ENCODE data around the gene DECR2. TPM values are rescaled to one million over a fixed set of nuclear protein-coding genes. Genes with fewer than 3 reads are reported as not detected.

DECR2 gene
- total and polyA plus RNA-seq, 2 of the 13 experiments (the other 11 are each of a cell fraction or from before 2014, with no cell fraction given) = 36.3 to 44.6 TPM

GRCh38 chr16:445566-445965 is 43.9 kb downstream of the DECR2 start:
- Histone ChIP-seq H3K9ac (ENCODE audit: insufficient read depth, low read depth, low read length) (no peak overlapping the region), H3K9me3 (ENCODE audit: low read length) (no peaks in the 10 kb centered on the region), H3K36me3 (replicated peaks in 1 of 2; ENCODE audit: control insufficient read depth in 1 of 2, insufficient read depth in 2 of 2, low read length in 2 of 2) (peaks cover 1 to 16% of the 10 kb centered on the region in 2 experiments; a peak in 3 of 5 replicates), H3K4me1 (ENCODE audit: insufficient read depth, low read length) (peaks cover 9% of the 10 kb centered on the region), H3K27ac (ENCODE audit: extremely low read length, insufficient read depth, low read length) (no peak overlapping the region), H3K4me3 (replicated peaks in 1 of 3; ENCODE audit: insufficient read depth in 1 of 3, low read depth in 2 of 3, low read length in 3 of 3) (no peak overlapping the region), H3K27me3 (ENCODE audit: control insufficient read depth in 1 of 2, insufficient read depth in 2 of 2, low read length in 2 of 2) (no peaks in the 10 kb centered on the region), H3K79me2 (ENCODE audit: insufficient read depth, low read length) (peaks cover 46% of the 10 kb centered on the region), H4K20me1 (ENCODE audit: insufficient read depth, low read length) (0 out of 2 replicates have a peak, but pooled peaks cover 4% of the 10 kb centered on the region), H2AFZ (ENCODE audit: low read length) (no peak overlapping the region), H3K4me2 (ENCODE audit: low read depth, low read length) (no peak overlapping the region)
- WGBS (ENCODE audit: low lambda C conversion rate) = 93% methylated on average over 3 of the region's 4 CpGs
- DNase-seq (ENCODE audit: low spot score) (no peak), FAIRE-seq (no peak), ATAC-seq (no peak)
- BruUV-seq (replicated peaks) = no TSS peak
- intact Hi-C loops (cut with micrococcal nuclease; ENCODE audit: unreplicated experiment) = no loop called here
- POLR2A ChIA-PET = no interaction called here
- CTCF ChIA-PET (ENCODE audit: low intra/inter-chr PET ratio, low total read pairs) = no interaction called here
- TF ChIP-seq RFXAP (CRISPR knock-in tag; IDR thresholded peaks at IDR 0.05; ENCODE audit: borderline replicate concordance) (no peak), JDP2 (CRISPR knock-in tag; IDR thresholded peaks at IDR 0.05; ENCODE audit: borderline replicate concordance) (no peak), ZNF33A (CRISPR knock-in tag; IDR thresholded peaks at IDR 0.05; ENCODE audit: borderline replicate concordance) (no peak), ZBTB7A (CRISPR knock-in tag; IDR thresholded peaks at IDR 0.05) (no peak), ZNF276 (CRISPR knock-in tag; IDR thresholded peaks at IDR 0.05; ENCODE audit: low read depth) (no peak)
- in situ Hi-C loops (cut with HindIII; ENCODE audit: extremely low pct_ligation_motif_present, low pct_unique_long_range_greater_than_20kb) = no loop called here

- H3K79me2 ChIP-seq (ENCODE audit: insufficient read depth, low read length) = peaks cover 29% of the 10 kb centered on the region
- POLR2A ChIA-PET = interaction anchor here (0.7 to 2.4 kb wide), 4 partner anchors 24 to 48 kb away, joined by 3 to 11 read pairs (median 5); partner anchors contain the start of genes DECR2 and RAB11FIP3
- CTCF ChIA-PET (ENCODE audit: low intra/inter-chr PET ratio, low total read pairs) = no interaction called here
- in situ Hi-C loops (cut with HindIII; ENCODE audit: extremely low pct_ligation_motif_present, low pct_unique_long_range_greater_than_20kb) (no loop called here), intact Hi-C loops (cut with micrococcal nuclease; ENCODE audit: unreplicated experiment) (no loop called here)
- H3K4me3 ChIP-seq (replicated peaks in 1 of 3; ENCODE audit: insufficient read depth in 1 of 3, low read depth in 2 of 3, low read length in 3 of 3) = peak overlapping the region in 1 of 3 experiments; percentile 40; a peak in 1 of 6 replicates
- H3K9ac ChIP-seq (ENCODE audit: insufficient read depth, low read depth, low read length) = 0 out of 2 replicates have a peak overlapping the region, but pooled peaks have one; percentile 39
- no TSS peak for BruUV-seq (replicated peaks)
- peaks cover 26% of the 10 kb centered on the region for H3K4me1 ChIP-seq (ENCODE audit: insufficient read depth, low read length)
- FAIRE-seq (no peak), ATAC-seq (peak; percentile 15; the same call in 1 of the 3 replicates), DNase-seq (ENCODE audit: low spot score) (no peak)
- H2AFZ ChIP-seq (ENCODE audit: low read length) = no peak overlapping the region
- peak overlapping the region; percentile 47; the same call in 1 of the 2 replicates for H3K4me2 ChIP-seq (ENCODE audit: low read depth, low read length)
- H3K9me3 ChIP-seq (ENCODE audit: low read length) = no peaks in the 10 kb centered on the region
- H3K27me3 ChIP-seq (ENCODE audit: control insufficient read depth in 1 of 2, insufficient read depth in 2 of 2, low read length in 2 of 2) = no peaks in the 10 kb centered on the region
- H4K20me1 ChIP-seq (ENCODE audit: insufficient read depth, low read length) = no peaks in the 10 kb centered on the region
- 70% methylated on average over 8 of the region's 8 CpGs for WGBS (ENCODE audit: low lambda C conversion rate)
- peak overlapping the region; percentile 33 for H3K27ac ChIP-seq (ENCODE audit: extremely low read length, insufficient read depth, low read length)
- H3K36me3 ChIP-seq (replicated peaks in 1 of 2; ENCODE audit: control insufficient read depth in 1 of 2, insufficient read depth in 2 of 2, low read length in 2 of 2) = no peaks in the 10 kb centered on the region
- TF ChIP-seq ZBTB26 (CRISPR knock-in tag; IDR thresholded peaks at IDR 0.05; ENCODE audit: borderline replicate concordance) (no peak), IRX3 (CRISPR knock-in tag; IDR thresholded peaks at IDR 0.05; ENCODE audit: borderline replicate concordance, low read depth) (no peak), NKX3-1 (CRISPR knock-in tag; IDR thresholded peaks at IDR 0.05) (no peak), ZNF101 (CRISPR knock-in tag; IDR thresholded peaks at IDR 0.05; ENCODE audit: borderline replicate concordance, low read depth) (no peak), CREB1 (IDR thresholded peaks at IDR 0.05) (no peak), CREB1 (CRISPR knock-in tag; IDR thresholded peaks at IDR 0.05) (no peak), ATAD3A (CRISPR knock-in tag; IDR thresholded peaks at IDR 0.05) (no peak), ZNF850 (CRISPR knock-in tag; conservative IDR thresholded peaks at IDR 0.05) (no peak), NFE2L1 (CRISPR knock-in tag; IDR thresholded peaks at IDR 0.05; ENCODE audit: borderline replicate concordance) (no peak), RFX5 (IDR thresholded peaks at IDR 0.05; ENCODE audit: low read depth, low read length) (no peak), SCMH1 (CRISPR knock-in tag; IDR thresholded peaks at IDR 0.05; ENCODE audit: borderline replicate concordance) (no peak), ZNF878 (CRISPR knock-in tag; IDR thresholded peaks at IDR 0.05) (no peak)
Observed at GRCh38 chr16:450385-450784, 48.7 kb downstream of the DECR2 start.

Measured in HepG2 (cell line).